M059J (cell line): ENCODE results near the gene KCNJ9. TPM values are rescaled to one million over a fixed set of nuclear protein-coding genes. Genes with fewer than 3 reads are reported as not detected.

ENCODE experiments used
- total RNA-seq: library from RNA; depleted of rRNA; stranded (reverse); fragments of >200 nt; shearing (Covaris generic); gene quantifications from 2 replicates; pipeline ENCODE4 v1.2.3, GENCODE V29; 2014; rRNA removed

Gene KCNJ9
- total RNA-seq, 1 experiment from 2014 or later, result not detected

Other genes with a start within 250 kb of the KCNJ9 start
- gene VSIG8, start 218.9 kb upstream of the KCNJ9 start, total RNA-seq, result not detected in 2 replicates
- 0.20 and 1.0 TPM in 2 replicates for gene CFAP45, start 181.4 kb upstream of the KCNJ9 start, total RNA-seq
- 491 and 526 TPM in 2 replicates for gene TAGLN2, start 156.0 kb upstream of the KCNJ9 start, total RNA-seq
- gene IGSF9, start 135.9 kb upstream of the KCNJ9 start, total RNA-seq, result 0.25 and 0.32 TPM in 2 replicates
- not detected in 2 replicates for gene SLAMF9, start 127.3 kb upstream of the KCNJ9 start, total RNA-seq
- gene PIGM, start 49.5 kb upstream of the KCNJ9 start, total RNA-seq, result 3.4 and 4.0 TPM in 2 replicates
- gene KCNJ10, start 11.4 kb upstream of the KCNJ9 start, total RNA-seq, result not detected in 2 replicates
- 11.4 and 29.9 TPM in 2 replicates for gene IGSF8, start 17.1 kb downstream of the KCNJ9 start, total RNA-seq
- gene ATP1A2, start 34.2 kb downstream of the KCNJ9 start, total RNA-seq, result 0.05 TPM in 1 of 2 replicates, not detected in the other
- not detected in 2 replicates for gene ATP1A4, start 70.1 kb downstream of the KCNJ9 start, total RNA-seq
- gene CASQ1, start 109.0 kb downstream of the KCNJ9 start, total RNA-seq, result not detected in 2 replicates
- 217 and 240 TPM in 2 replicates for gene PEA15, start 123.8 kb downstream of the KCNJ9 start, total RNA-seq
- 31.1 and 40.6 TPM in 2 replicates for gene DCAF8, start 181.0 kb downstream of the KCNJ9 start, total RNA-seq
- gene PEX19, start 203.6 kb downstream of the KCNJ9 start, total RNA-seq, result 60.1 and 97.2 TPM in 2 replicates